GM21786 (cell line): ENCODE measurements around the gene CBY1.
"Not testable (repeated sequence)": the region's sequence is repeated elsewhere in the genome, so short reads cannot be mapped to it uniquely, and the experiment has no call there.

Source experiments
- ATAC-seq: cut with Tn5 transposase; IDR thresholded peaks from one replicate; pipeline ENCODE4 v1.9.1; 2021; ENCODE audit not compliant: unreplicated experiment

CBY1 gene

DNA sequence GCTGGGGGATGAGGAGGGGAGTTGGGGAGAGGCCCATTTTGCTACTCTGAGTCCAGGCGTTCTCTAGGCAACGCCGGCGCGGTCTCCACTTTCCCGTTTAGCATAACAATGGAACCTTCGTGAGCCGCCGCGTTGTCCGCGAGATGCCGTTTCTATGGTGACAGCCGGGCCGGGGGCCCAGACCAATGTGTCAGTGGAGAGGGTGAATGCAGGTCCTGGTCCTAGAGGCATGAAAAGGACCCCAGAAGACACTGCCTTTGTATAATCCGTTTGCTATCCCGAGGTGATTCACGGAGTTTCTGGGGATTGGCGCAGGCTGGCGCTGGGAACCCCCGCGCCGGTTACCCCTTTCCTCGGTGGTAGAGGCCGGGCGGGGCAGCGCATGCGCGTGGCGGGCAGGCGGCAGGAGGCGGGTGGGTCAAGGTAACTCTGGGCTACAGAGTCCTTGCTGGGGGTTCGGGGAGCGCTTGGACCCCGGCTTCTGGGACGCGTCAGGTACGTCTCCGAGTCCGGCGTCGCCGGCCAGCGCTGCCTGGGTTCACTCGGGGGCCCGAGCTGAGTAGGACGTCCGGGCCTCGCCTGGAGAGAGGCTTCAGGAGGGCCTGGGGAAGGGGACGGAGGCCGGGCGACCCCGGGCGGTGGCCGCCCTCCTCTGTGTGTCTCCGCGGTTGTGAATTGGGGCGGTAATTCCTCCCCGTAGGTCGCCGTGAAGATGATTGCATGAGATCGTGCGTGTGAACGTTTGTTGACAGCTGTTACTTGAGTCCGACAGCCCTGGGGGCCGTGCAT is at the start of gene CBY1, which contains the start of gene FAM227A:
CBY1 (plus strand) TSS at position 383 of the 789 bp plus-strand sequence. CDS start 11,417 bp downstream, outside the sequence.
FAM227A (minus strand) TSS at position 137 of the 789 bp plus-strand sequence. CDS start 6,224 bp downstream, outside the sequence.
- peak; percentile 79 for ATAC-seq

DNA sequence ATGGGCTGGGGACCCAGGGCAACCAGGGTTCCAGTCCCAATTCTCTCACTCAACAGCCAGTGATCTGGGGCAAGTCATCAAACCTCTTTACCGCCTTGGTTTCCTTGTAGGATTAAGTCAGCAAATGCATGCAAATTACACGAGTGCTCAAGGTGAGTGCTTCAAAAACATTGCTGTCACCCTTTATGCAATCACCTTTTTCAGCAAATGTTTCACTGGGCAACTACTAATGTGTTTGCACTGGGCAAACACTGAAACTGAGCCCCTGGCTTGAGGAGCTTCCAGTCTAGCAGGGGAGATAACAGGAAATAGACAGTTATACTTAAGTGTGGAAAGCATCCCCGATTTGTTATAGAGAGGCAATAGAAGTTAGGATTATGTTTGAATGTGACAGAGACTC is 48.8 kb upstream of the CBY1 start:
- no peak for ATAC-seq

DNA sequence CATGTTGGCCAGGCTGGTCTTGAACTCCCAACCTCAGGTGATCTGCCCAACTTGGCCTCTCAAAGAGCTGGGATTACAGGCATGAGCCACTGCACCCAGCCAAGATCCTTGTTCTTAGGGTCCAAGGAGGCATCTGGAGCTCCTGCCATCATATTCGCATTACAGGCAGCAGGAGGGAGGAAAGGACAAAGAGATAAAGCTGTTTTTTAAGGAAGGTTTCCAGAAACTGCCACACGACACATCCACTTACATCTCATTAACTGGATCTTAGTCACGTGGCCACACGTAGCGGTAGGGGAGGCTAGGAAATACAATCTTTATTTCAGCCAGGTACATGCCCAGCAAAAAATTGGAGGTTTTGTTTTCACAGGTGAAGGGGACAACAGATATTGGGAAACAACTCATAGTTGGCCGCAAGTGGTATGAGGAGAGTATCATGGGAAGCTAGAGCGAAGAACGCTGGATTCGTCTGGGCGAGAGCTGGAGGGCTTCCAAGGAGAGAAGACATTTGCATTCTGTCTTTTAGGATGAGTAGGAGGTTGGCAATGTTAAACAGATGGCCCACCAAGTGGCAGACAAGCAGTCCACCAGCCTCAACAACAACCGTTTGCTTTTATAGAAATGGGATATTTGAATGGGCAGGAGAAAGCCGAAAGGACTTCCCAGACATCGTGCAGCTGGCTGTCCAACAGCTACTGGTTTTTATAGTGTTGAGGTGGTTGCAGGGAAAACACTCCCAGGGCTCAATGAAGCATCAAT is 47.3 kb upstream of the CBY1 start:
- ATAC-seq: no peak

DNA sequence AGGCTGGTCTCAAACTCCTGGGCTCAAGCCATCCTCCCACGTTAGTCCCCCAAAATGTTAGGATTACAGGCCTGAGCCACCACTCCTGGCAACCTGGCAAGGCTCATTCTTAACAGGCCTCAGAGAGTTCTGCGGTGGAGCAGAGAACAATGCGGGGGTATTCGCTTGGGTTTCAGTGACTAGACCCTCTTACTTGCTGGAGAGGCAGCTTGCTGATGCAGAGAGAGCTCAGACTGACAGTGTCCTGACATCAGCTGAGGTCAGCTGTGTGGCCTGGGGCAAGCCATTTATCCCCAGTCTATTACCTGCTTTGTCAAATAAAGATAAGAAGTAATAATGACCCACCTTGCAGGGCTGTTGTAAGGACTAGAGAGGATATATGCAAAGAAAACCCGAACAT is 46.2 kb upstream of the CBY1 start:
- no peak for ATAC-seq

DNA sequence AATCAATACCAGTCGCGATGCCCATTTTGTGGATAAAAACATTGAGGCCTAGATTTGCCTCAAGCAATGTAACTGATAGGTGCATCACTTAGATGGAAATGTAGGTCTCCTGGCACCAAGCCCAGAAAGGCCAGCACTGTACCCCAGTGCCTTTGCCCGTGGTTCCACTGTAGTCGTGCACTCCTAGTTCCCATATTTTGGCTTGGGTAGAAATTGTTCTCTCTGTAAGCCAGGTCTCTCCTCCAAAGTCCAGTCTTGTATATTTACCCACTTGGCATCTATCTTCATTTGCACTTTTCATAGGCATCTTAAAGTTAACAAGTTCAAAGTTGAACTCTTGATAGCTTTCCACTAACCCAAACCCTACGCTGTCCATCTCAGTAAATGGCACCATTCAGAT is 44.9 kb upstream of the CBY1 start:
- no peak for ATAC-seq

DNA sequence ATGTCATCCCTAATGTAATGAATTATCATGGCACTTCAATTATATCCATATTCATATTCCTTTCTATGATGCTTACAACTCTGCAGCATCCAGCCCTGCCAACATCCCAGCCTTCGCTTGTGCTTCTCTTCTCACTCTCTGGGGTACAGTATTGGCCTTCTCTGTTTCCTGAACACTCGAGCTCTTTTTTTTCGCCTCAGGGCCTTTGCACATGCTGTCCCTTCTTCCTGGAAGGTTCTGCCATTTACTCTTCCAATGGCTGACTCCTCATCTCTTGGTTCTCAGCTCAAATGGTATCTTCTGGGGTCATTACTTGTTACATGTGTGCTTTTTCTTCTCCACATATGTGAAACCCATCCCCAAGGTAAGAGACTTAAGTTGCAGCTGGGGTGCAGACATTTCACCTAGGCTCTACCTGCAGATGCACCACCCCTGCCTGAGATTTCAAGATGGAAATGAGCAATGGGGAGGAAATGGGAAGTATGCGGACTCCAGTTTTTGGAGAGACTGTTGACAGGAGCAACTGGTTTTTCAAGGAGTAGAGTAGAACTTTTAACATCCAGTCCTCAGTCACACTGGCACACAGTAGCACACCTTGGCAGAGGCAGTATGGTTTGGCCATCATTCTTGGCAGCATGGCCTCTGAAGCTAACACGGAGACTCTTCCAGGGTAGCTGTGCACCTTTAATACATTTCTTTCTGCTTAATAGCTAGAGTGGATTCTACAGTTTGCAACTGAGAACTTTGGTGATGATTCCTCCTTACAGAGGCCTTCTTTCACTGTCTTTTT is 44.0 kb upstream of the CBY1 start:
- ATAC-seq: no peak

DNA sequence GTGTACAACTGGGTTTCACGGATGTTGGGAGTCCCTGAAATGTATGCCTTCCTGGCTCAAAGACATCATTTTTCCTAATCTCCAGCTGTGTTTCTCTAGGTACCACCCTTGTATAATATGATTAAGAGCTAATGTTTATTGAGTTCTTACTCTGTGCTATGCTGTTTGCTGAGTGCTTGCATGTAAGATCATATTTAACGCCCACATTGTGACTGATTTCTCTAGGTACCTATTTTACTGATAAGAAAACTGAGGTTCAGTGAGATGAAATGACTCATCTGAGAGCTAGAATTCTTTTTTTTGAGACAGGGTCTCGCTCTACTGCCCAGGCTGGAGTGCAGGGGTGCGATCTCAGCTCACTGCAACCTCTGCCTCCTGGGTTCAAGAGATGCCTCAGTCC is 42.9 kb upstream of the CBY1 start:
- ATAC-seq: no peak

DNA sequence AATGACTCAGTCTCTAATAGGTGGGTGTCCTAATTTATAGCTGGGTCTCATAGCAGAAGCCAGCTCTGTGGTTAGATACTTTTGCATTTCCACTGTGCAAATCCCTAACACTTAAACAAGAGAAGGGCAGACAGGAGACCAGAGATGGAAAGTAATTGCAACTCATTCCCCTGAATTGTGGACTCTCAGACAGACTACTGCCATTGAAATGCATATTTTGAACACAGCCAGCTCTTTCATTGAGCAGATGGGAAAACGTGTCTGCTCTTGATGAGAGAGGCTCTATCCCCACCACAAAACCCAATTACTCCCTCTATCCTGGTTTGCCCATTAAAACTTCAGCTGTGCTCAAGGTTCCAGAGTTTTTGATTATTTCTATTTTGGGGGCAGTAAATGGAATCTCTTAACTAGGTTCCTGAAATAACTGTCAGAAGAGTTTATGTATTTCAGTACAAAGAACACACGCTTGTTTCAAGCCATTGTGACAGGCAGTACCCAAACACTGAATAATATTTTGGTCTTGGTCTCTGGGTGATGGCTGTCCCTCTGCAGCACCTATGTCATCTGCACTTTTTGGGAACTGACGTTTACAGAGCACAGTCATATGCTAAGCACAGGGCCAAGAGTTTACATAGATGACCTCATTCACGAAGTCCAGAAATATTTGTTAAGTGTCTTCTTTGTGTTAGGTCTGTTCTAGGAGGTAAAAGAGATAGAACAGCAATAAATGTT is 41.9 kb upstream of the CBY1 start:
- no peak for ATAC-seq

DNA sequence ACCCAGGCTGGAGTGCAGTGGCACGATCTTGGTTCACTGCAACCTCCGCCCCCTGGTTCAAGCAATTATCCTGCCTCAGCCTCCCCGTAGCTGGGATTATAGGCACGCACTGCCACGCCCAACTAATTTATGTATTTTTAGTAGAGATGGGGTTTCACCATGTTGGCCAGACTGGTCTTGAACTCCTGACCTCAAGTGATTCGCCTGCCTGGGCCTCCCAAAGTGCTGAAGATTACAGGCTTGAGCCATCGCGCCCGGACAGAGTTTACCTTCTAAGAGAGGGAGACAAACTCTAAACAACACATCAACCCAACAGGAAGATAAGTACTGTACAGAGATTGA is 41.4 kb upstream of the CBY1 start:
- not testable (repeated sequence) for ATAC-seq

DNA sequence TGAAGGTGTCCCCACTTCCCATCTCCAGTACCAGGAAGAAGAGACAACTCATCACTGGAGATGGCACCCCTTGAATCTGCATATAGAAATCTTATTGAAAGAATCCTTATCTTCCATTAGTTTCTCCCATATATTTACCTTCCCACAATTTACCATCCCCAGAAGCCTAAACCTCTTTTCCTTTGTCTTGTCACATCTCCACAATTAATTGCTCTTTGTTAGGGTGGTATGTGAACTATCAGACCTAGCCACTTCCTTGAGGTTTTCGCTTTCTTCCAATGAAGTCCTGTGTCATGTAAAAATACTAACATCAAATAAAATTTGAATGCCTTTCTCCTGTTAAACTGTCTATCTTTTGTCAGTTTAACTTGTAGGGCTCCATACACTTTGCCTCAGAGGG is 38.2 kb upstream of the CBY1 start:
- no peak for ATAC-seq

DNA sequence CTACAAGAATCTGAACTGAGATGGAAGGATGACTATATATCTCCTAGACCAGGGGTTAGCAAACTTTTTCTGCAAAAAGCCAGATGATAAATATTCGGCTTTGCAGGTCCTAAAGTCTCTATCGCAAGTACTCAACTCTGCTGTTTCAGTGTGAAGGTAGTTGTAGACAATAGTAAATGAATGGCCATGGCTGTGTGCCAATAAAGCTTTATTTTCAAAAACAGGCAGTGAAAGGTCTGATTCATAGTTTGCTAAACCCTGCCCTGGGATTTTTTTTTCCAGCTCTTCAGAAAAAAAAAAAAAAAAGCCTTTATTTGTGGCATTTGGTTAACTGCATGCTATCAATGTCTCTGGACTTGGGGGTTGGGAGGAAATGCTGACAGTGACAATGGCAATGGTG is 37.8 kb upstream of the CBY1 start:
- no peak for ATAC-seq

DNA sequence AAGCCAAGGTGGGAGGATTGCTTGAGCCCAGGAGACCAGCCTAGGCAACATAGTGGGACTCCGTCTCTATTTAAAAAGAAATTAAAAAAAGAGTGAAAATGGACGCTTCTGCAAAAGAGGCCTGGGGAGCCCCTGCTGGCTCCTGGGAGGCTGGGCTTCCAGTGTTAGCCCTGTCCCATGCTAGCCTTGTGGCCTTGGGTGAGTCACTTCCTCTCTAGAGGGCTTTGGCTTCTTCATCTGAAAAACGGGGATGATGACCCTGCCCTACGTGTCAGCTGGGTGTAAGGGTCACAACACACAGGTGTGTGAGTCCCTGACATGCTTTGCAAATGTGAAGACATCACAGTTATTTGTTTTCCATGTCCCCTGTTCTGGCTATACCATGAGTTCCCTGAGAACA is 33.1 kb upstream of the CBY1 start:
- ATAC-seq: no peak

DNA sequence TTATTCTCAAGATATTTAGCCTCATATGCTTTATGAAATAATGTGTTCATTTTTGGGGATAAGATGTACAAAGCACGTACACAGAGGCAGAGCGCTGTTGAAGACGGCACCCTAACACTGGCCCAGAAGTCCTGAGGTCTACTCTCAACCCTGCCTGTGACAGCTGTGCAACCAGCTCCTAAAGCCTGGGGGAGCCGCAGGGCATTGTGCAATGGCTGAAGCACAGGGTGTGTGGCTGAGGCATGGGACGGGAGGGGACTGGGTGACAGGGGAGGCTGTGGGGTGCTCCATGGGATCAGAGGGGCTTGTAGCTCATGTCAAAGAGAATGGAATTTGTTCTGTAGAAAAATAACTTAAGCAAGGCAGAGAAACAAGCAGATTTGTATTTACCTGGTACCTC is 28.0 kb upstream of the CBY1 start:
- ATAC-seq: no peak

DNA sequence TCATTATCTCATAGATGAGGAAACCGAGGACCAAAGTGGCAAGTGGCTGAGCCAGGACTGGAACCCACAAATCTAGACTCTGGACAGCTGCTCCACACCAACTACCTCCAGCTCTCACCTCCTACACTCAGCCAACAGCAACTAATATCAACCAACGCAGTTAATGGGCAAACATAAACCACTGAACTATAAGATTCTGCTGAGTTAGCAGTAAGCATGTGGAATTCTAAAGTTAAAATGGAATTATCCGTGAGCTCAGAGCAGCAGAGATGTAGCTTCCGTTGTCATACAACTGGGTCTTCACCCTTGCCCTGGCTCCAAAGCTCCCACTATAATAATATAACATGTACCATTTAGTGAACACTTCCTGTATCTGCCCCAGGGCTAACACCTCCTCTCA is 27.3 kb upstream of the CBY1 start:
- ATAC-seq: no peak

DNA sequence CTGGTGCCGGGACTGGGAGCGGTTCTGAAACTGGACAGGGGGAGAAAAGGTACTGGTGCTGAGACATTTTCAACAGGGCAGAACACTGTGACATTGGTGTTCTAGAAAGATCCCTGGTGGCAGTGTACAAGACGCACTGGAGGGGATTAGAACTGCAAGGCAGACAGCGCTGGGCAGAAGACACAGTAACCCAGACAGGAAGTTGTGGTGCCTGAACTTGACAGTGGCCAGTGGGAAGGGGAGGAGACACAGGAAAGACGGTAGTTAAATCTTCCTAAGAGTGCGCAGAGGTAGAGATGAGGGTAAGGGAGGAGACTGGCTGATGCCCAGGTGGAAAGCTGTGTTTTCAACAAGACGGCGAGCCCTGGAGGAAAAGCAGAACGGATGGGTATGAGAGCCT is 24.7 kb upstream of the CBY1 start:
- no peak for ATAC-seq

DNA sequence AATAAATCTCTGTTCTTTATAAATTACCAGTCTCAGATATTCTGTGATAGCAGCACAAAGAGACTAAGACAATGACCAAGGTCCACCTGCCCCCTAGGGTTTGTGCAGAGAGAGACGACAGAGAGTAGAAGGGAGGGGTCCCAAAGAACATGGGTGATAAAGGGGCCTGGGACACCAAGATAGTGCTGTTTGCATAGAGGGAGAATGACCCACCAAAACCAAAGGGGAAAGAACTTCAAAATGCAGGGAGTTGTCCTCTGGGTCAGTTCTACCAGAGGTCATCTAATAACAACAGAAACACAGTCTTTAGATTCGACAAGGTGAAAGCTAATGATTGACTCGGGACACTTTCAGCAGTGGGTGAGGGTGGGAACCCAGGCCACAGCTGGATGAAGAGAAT is 23.9 kb upstream of the CBY1 start:
- ATAC-seq: no peak

DNA sequence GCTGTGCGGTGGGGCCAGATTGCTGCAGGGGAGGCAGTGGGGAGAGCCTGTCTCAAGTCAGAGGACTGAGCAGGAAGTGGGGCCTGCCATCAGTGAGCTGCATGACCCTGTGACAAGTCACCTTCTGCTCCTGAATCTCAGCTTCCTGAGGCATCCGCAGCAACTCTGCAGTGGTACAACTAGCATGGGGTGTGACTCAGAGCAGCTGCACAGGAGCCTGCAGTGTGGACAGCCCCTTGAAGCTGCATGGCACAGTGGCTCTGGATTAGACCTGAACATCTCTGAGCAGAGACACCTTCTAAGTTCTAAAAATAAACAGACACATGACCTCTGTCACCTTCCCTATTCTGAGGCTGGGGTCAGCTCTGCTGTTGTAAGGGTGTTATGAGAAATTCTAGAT is 18.2 kb upstream of the CBY1 start:
- ATAC-seq: no peak

DNA sequence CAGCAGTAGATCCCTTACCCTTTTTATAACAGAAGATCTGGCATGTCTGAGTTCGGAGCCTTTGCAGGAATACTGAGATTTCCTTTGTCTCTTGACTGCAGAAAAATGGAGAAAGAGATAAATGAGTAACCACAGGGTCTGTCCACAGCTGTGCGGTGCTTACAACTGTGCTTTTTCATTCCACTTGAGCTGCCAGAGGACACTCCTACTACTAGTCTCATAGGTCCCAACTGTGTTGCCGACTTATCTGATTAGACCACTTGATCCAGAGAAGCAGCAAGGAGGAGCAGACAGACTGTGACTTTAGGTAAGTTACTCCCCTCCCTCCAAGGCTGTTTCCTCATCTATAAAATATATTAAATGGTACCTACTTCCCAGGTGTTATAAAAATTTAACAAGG is 17.7 kb upstream of the CBY1 start:
- ATAC-seq: no peak

DNA sequence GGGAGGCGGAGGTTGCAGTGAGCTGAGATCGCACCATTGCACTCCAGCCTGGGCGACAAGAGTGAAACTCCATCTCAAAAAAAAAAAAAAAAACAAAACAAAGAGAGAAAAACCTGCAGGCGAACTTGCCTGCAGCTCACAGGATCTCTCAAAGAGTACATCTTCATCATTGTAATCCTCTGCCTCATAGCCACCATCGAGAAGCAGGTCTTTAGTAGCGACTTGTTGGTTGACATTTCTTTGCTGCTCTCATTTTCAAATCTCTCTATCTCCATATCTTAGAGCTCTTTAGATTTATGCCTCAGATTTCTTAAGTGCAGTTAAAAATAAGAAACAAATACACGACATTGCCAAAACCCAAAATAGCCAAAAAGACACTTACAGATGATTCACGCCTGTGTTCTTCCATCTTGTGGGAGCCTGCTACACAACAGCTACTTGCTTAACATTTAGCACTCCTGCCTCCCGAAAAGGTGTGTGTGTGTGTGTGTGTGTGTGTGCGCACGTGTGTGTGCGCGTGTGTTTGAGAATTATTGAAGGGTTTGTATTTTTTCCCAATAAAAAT is 14.9 kb upstream of the CBY1 start:
- no peak for ATAC-seq

DNA sequence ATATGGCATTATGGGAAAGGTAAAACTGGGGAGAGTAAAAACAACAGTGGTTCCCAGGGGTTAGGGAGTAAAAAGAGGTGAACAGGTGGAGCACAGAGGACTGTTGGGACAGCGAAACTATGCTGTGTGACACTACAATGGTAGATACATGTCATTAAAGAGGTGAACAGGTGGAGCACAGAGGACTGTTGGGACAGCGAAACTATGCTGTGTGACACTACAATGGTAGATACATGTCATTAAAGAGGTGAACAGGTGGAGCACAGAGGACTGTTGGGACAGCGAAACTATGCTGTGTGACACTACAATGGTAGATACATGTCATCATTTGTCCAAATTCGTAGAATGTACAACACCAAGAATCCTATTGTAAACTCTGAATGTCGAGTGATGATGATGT is 12.2 kb upstream of the CBY1 start:
- not testable (repeated sequence) for ATAC-seq

DNA sequence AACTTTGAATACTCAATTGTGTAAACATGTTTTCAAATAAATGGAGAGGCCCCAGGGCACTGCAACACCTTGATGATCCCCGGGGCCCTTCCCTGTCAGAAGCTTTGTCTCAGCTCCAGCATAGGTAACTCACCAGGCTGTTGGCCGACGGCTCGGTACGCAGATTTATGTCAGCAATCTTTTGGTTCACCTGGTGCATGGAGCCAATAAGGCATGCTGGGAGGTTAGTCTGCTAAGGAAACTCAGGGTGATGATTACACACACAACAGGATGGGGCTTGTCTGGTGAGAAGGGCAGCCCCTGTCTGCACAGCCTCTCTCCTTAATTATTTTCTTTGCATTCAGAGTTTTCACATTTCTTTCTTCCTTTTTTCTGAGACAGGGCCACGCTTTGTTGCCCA is 11.0 kb upstream of the CBY1 start:
- ATAC-seq: no peak
